Small intestine (tissue), 7 donors: Measurements from ENCODE around the gene PPP1CA. TPM values are rescaled to one million over a fixed set of nuclear protein-coding genes. Genes with fewer than 3 reads are reported as not detected.

Experiments
- DNase-seq, 2 donors: peaks; one replicate each; pipeline versions ENCODE4 v3.0.0 to v3.0.0-alpha.2; 2013
- FAIRE-seq: peaks from 2 replicates; lab custom pipeline; 2012; peaks lifted over from hg19 to GRCh38; lab: Jason Lieb, UNC
- H3K27ac ChIP-seq, 3 donors: one replicate each; pipeline ENCODE4 v1.5.1; 2013; ENCODE audit warnings: low read length in 2 of 3, mild to moderate bottlenecking in 2 of 3, control low read depth in 1 of 3, inconsistent platforms in 1 of 3, low read depth in 1 of 3, moderate library complexity in 1 of 3
- H3K27me3 ChIP-seq, 3 donors: one replicate each; pipeline ENCODE4 v1.6.1; 2013; ENCODE audit warnings: low read length in 3 of 3, inconsistent platforms in 1 of 3; ENCODE audit not compliant: control insufficient read depth in 3 of 3, insufficient read depth in 3 of 3
- H3K36me3 ChIP-seq, 3 donors: one replicate each; pipeline ENCODE4 v1.6.1; 2013; ENCODE audit warnings: low read length in 3 of 3, inconsistent platforms in 1 of 3, low read depth in 1 of 3, mild to moderate bottlenecking in 1 of 3, moderate library complexity in 1 of 3; ENCODE audit not compliant: control insufficient read depth in 3 of 3, insufficient read depth in 2 of 3
- H3K4me1 ChIP-seq, 3 donors: one replicate each; pipeline ENCODE4 v1.6.1; 2013; ENCODE audit warnings: low read length in 2 of 3, inconsistent platforms in 1 of 3, low read depth in 1 of 3, mild to moderate bottlenecking in 1 of 3, moderate library complexity in 1 of 3; ENCODE audit not compliant: control insufficient read depth in 3 of 3, insufficient read depth in 2 of 3
- H3K4me3 ChIP-seq, 3 donors: one replicate each; pipeline ENCODE4 v1.5.1; 2013; ENCODE audit warnings: low read length in 3 of 3, control low read depth in 1 of 3, inconsistent platforms in 1 of 3, low read depth in 1 of 3, mild to moderate bottlenecking in 1 of 3, moderate library complexity in 1 of 3
- H3K9me3 ChIP-seq, 2 donors: one replicate each; pipeline ENCODE4 v1.6.1; 2013; ENCODE audit warnings: low read depth in 1 of 2, low read length in 1 of 2; ENCODE audit not compliant: control insufficient read depth in 2 of 2, insufficient read depth in 1 of 2
- WGBS, 3 donors: extraction: QIAGEN DNeasy Blood & Tissue Kit; methylation state at CpG; one replicate each; pipeline ENCODE4 v1.1.7; 2013; 5-methylcytosine and 5-hydroxymethylcytosine counted together
- polyA plus RNA-seq, 4 donors: library from polyadenylated mRNA; stranded (reverse) in 3 of 4; unstranded in 1 of 4; fragments of 200-250 nt in 3 of 4; fragments of 120-200 nt in 1 of 4; gene quantifications; one replicate each; pipeline versions ENCODE4 v1.2.1 to v1.2.3, GENCODE V29; 2013
- donor health status: healthy with polysubstance abuse.
- donor health status: control.
- donor health status: control.
- donor health status: Bipolar disorder and iron deficiency.
- donor health status: healthy.

The PPP1CA gene
- polyA plus RNA-seq, 4 donors: 123 to 211 (median 187) TPM

DNA sequence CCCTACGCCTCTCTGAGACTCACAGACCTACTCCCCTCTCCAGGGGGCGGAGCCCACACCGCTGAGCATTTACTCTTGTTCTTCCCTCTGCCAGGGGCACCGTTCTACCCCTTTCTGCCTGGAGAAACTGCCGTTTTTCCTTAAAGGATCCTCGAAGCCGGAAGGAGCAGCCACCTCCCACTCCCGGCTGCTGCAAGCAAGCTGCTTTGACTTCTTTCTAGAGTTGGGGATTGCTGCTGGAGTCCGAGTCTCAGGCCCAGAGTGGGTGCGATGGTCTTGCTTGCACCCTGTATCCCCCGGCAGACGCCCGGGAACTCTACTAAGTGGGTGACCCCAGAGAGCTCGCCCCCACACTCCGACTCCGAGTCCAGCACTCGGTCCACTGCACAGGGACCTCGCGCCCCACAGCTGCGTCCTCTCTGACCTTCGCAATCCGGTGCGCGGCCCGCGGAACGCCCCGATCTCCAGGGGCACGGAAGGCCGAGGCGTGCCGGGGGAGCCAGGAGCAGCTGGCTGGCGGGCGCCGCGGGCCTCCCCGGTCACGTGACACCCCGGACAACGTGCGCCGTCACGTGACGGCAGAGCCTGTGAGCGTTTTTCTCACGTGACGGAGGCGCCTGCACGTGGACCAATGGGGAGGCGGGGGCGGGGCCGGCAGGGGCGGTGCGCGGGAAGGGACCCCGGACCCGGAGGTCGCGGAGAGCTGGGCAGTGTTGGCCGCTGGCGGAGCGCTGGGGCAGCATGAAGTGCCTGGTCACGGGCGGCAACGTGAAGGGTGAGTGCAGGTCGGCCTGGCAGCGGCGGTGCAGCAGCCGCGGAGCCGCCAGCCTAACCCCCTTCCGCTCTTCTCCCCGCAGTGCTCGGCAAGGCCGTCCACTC is 10.1 kb downstream of the PPP1CA start, which contains the start of gene RAD9A:
Gene RAD9A (plus strand): TSS at position 683 of the 879 bp plus-strand sequence. CDS start 59 bp downstream, at position 742.
- WGBS, 3 donors: 0 to 1% (median 1%) methylated on average over 56 to 75 of the region's 75 CpGs
- H3K4me3 ChIP-seq: peak within 1 kb of the TSS; percentile 73 to 94 (median 81)
- DNase-seq (peak; percentile 96 to 99), FAIRE-seq (no peak)
- H3K27me3 ChIP-seq: no peaks in the 10 kb centered on the region
- peak within 1 kb of the TSS; percentile 58 to 89 (median 89) for H3K27ac ChIP-seq
- H3K9me3 ChIP-seq: no peaks in the 10 kb centered on the region
- peaks cover 0 to 13% (median 0%) of the 10 kb centered on the region in 3 donors for H3K4me1 ChIP-seq
- H3K36me3 ChIP-seq: peaks cover 0 to 40% (median 0%) of the 10 kb centered on the region in 3 donors

GRCh38 chr11:67390947-67391303 is 10.7 kb downstream of the PPP1CA start:
- H3K4me3 ChIP-seq: peak overlapping the region; percentile 65 to 94 (median 81)
- no peak for FAIRE-seq
- 11 to 14% (median 13%) methylated on average over 13 to 15 of the region's 15 CpGs for WGBS, 3 donors
- H3K36me3 ChIP-seq: peaks cover 0 to 34% (median 0%) of the 10 kb centered on the region in 3 donors
- no peaks in the 10 kb centered on the region for H3K9me3 ChIP-seq
- no peaks in the 10 kb centered on the region for H3K27me3 ChIP-seq
- peak overlapping the region in 2 of 3 donors; percentile 89 for H3K27ac ChIP-seq
- DNase-seq: no peak
- peaks cover 0 to 12% (median 0%) of the 10 kb centered on the region in 3 donors for H3K4me1 ChIP-seq

- FAIRE-seq (no peak), DNase-seq (peak in 1 of 2 donors; percentile 64)
- WGBS, 3 donors: 49 to 58% (median 58%) methylated on average over 6 of the region's 6 CpGs
- H3K27me3 ChIP-seq: no peaks in the 10 kb centered on the region
- no peak overlapping the region for H3K27ac ChIP-seq
- peaks cover 0 to 12% (median 0%) of the 10 kb centered on the region in 3 donors for H3K4me1 ChIP-seq
- H3K4me3 ChIP-seq: no peak overlapping the region
- no peaks in the 10 kb centered on the region for H3K9me3 ChIP-seq
- peaks cover 0 to 22% (median 0%) of the 10 kb centered on the region in 3 donors for H3K36me3 ChIP-seq
Observed at GRCh38 chr11:67389477-67389876, 12.2 kb downstream of the PPP1CA start.

DNA sequence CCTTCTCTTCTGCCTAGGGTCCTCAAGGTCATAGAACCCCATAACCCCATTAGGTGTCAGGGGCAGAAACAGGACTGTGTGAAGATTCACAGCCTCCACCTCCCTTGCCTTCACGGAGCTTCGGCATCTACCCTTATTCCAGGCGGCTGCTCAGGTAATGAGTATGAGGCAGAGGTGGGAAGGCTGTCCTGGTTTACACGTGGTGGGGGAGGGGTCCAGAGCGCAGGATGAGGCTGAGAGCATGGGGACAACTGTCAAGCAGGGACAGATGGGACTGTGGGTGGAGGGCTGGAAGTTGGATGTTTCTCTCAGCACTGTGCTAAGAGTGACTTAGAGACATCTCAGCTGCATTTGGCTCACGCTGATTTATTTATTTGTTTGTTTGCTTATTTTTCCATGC is 14.1 kb downstream of the PPP1CA start:
- no peaks in the 10 kb centered on the region for H3K9me3 ChIP-seq
- H3K4me1 ChIP-seq: peaks cover 0 to 9% (median 0%) of the 10 kb centered on the region in 3 donors
- no peak for FAIRE-seq
- no peak overlapping the region for H3K4me3 ChIP-seq
- H3K36me3 ChIP-seq: peaks cover 0 to 5% (median 0%) of the 10 kb centered on the region in 3 donors
- no peaks in the 10 kb centered on the region for H3K27me3 ChIP-seq
- no peak for DNase-seq
- no peak overlapping the region for H3K27ac ChIP-seq
- 59 to 72% (median 66%) methylated on average over 6 of the region's 6 CpGs for WGBS, 3 donors

GRCh38 chr11:67387069-67387468 is 14.6 kb downstream of the PPP1CA start:
- no peak overlapping the region for H3K27ac ChIP-seq
- no peaks in the 10 kb centered on the region for H3K27me3 ChIP-seq
- H3K4me1 ChIP-seq: peaks cover 0 to 11% (median 0%) of the 10 kb centered on the region in 3 donors
- DNase-seq: no peak
- no peak for FAIRE-seq
- WGBS, 3 donors: 34 to 50% (median 43%) methylated on average over 9 of the region's 9 CpGs
- H3K9me3 ChIP-seq: no peaks in the 10 kb centered on the region
- peaks cover 0 to 4% (median 0%) of the 10 kb centered on the region in 3 donors for H3K36me3 ChIP-seq
- H3K4me3 ChIP-seq: no peak overlapping the region

GRCh38 chr11:67384851-67385366 is 16.7 kb downstream of the PPP1CA start:
- no peak for FAIRE-seq

DNA sequence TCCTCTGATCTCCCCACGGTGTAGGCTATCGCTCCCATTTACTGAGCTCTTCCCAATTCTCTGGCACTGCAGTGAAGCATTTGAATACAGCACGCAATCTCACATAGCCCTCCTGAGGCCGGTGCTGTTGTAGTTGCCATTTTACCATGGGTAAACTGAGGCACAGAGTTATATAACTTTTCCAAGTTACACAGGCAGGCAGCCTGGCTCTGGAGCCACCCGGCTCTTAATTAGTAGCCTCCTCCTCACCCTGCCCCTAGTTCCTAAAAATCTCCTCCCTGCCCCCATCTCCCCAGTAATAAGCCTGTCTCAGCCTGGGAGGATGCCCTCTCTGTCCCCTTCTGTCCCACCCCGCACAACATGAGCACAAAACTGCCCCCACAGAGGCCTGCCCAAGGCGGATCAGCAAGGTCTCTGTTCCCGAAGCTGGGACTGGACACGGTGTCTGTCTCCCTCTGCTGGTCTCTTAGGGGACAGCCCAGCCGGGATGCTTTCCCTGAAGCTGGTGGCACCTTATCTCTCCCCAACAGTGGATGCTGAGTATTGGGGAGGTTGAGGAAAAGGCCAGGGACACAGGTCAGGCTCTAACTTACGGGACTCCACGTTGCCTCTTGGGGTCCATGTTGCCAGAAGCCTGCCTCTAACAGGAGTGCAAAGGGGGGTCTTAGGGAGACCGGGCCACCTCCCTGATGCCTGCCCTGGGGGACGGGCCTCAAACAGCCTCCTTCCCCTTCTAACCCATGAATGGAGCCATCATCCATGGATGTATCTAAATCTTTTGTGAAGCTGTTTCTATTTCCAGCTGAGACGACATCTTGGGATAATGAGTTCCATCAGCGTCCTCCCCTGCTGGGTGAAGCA is 19.2 kb downstream of the PPP1CA start:
- WGBS, 3 donors: 46 to 48% (median 46%) methylated on average over 16 of the region's 16 CpGs
- H3K9me3 ChIP-seq: no peaks in the 10 kb centered on the region
- no peak overlapping the region for H3K4me3 ChIP-seq
- no peaks in the 10 kb centered on the region for H3K36me3 ChIP-seq
- H3K4me1 ChIP-seq: peaks cover 0 to 19% (median 0%) of the 10 kb centered on the region in 3 donors
- FAIRE-seq: no peak
- DNase-seq: peak; percentile 81 to 85
- H3K27ac ChIP-seq: no peak overlapping the region
- no peaks in the 10 kb centered on the region for H3K27me3 ChIP-seq

More at GRCh38 chr11:67384851-67385366, 16.7 kb downstream of the PPP1CA start:
- H3K27ac ChIP-seq: no peak overlapping the region
- H3K9me3 ChIP-seq: no peaks in the 10 kb centered on the region
- H3K36me3 ChIP-seq: peaks cover 0 to 3% (median 0%) of the 10 kb centered on the region in 3 donors
- DNase-seq: no peak
- H3K27me3 ChIP-seq: no peaks in the 10 kb centered on the region
- peaks cover 0 to 9% (median 0%) of the 10 kb centered on the region in 3 donors for H3K4me1 ChIP-seq
- 17 to 61% (median 41%) methylated on average over 3 of the region's 3 CpGs for WGBS, 3 donors
- H3K4me3 ChIP-seq: no peak overlapping the region
